H9 (cell line): Measurements from ENCODE around the gene LHFPL2. TPM values are rescaled to one million over a fixed set of nuclear protein-coding genes. Genes with fewer than 3 reads are reported as not detected.

Experiments used
- DNase-seq: peaks from one replicate; pipeline ENCODE4 v3.0.0-alpha.2; 2017
- H2AFZ ChIP-seq: one replicate; pipeline ENCODE4 v1.6.1; 2013; ENCODE audit warnings: mild to moderate bottlenecking, low read length, control low read depth, moderate library complexity
- H2AK5ac ChIP-seq: 2 replicates; pipeline ENCODE4 v1.6.1; 2013; ENCODE audit warnings: low read length, control low read depth, mixed read lengths; ENCODE audit not compliant: insufficient read length
- H2BK120ac ChIP-seq: one replicate; pipeline ENCODE4 v1.6.1; 2013; ENCODE audit warnings: low read depth, mild to moderate bottlenecking, low read length, control low read depth, inconsistent platforms; ENCODE audit not compliant: poor library complexity, severe bottlenecking
- H2BK12ac ChIP-seq: 2 replicates; pipeline ENCODE4 v1.6.1; 2013; ENCODE audit warnings: low read length, control low read depth, mixed read lengths, low read depth; ENCODE audit not compliant: insufficient read length
- H2BK15ac ChIP-seq: 2 replicates; pipeline ENCODE4 v1.6.1; 2013; ENCODE audit warnings: low read depth, low read length, control low read depth
- H2BK20ac ChIP-seq: one replicate; pipeline ENCODE4 v1.6.1; 2013; ENCODE audit warnings: low read depth, mild to moderate bottlenecking, low read length, control low read depth, inconsistent platforms; ENCODE audit not compliant: poor library complexity, severe bottlenecking
- H2BK5ac ChIP-seq: 2 replicates; pipeline ENCODE4 v1.6.1; 2013; ENCODE audit warnings: low read length, control low read depth, mixed read lengths; ENCODE audit not compliant: insufficient read length
- H3K14ac ChIP-seq: 2 replicates; pipeline ENCODE4 v1.6.1; 2013; ENCODE audit warnings: low read length, control low read depth; ENCODE audit not compliant: insufficient read depth
- H3K18ac ChIP-seq: 2 replicates; pipeline ENCODE4 v1.6.1; 2013; ENCODE audit warnings: low read depth, mild to moderate bottlenecking, mixed read lengths, low read length, control low read depth; ENCODE audit not compliant: insufficient read length
- H3K23ac ChIP-seq: 2 replicates; pipeline ENCODE4 v1.6.1; 2013; ENCODE audit warnings: low read length, control low read depth, mixed read lengths, low read depth; ENCODE audit not compliant: insufficient read length
- H3K23me2 ChIP-seq: 2 replicates; pipeline ENCODE4 v1.6.1; 2013; ENCODE audit warnings: low read depth, mild to moderate bottlenecking, mixed read lengths, low read length, control low read depth; ENCODE audit not compliant: insufficient read length, poor library complexity, severe bottlenecking
- H3K27ac ChIP-seq: 2 replicates; pipeline ENCODE4 v1.5.1; 2013; ENCODE audit warnings: low read length, control low read depth, mixed read lengths, low read depth; ENCODE audit not compliant: insufficient read length
- H3K27me3 ChIP-seq: 2 replicates; pipeline ENCODE4 v1.6.1; 2013; ENCODE audit warnings: low read length, control low read depth, inconsistent platforms; ENCODE audit not compliant: insufficient read depth
- H3K4ac ChIP-seq: 2 replicates; pipeline ENCODE4 v1.6.1; 2013; ENCODE audit warnings: low read depth, mild to moderate bottlenecking, control low read depth, inconsistent platforms, low read length, moderate library complexity
- H3K4me1 ChIP-seq: 2 replicates; pipeline ENCODE4 v1.6.1; 2013; ENCODE audit warnings: low read length, control low read depth, inconsistent platforms; ENCODE audit not compliant: insufficient read depth
- H3K4me2 ChIP-seq: 2 replicates; pipeline ENCODE4 v1.6.1; 2013; ENCODE audit warnings: low read length, control low read depth, mixed read lengths; ENCODE audit not compliant: insufficient read length, insufficient read depth
- H3K56ac ChIP-seq: 2 replicates; pipeline ENCODE4 v1.6.1; 2013; ENCODE audit warnings: low read depth, mild to moderate bottlenecking, mixed read lengths, low read length, control low read depth; ENCODE audit not compliant: insufficient read length
- H3K79me1 ChIP-seq: 2 replicates; pipeline ENCODE4 v1.6.1; 2013; ENCODE audit warnings: low read depth, mild to moderate bottlenecking, moderate library complexity, low read length, control low read depth, inconsistent platforms; ENCODE audit not compliant: insufficient read depth, poor library complexity, severe bottlenecking
- H3K79me2 ChIP-seq: 2 replicates; pipeline ENCODE4 v1.6.1; 2013; ENCODE audit warnings: low read length, control low read depth, inconsistent platforms; ENCODE audit not compliant: insufficient read depth
- H3K9ac ChIP-seq: 2 replicates; pipeline ENCODE4 v1.6.1; 2013; ENCODE audit warnings: low read length, control low read depth, mixed read lengths; ENCODE audit not compliant: insufficient read length; ENCODE audit errors: extremely low read depth
- H3K9me3 ChIP-seq: one replicate; pipeline ENCODE4 v1.6.1; 2013; ENCODE audit warnings: low read depth, low read length, inconsistent platforms; ENCODE audit not compliant: control insufficient read depth
- H3T11ph ChIP-seq: one replicate; pipeline ENCODE4 v1.6.1; 2013; ENCODE audit warnings: mild to moderate bottlenecking, low read length, control low read depth, inconsistent platforms
- H4K20me1 ChIP-seq: one replicate; pipeline ENCODE4 v1.6.1; 2013; ENCODE audit not compliant: control insufficient read depth, insufficient read length, insufficient read depth
- H4K5ac ChIP-seq: 2 replicates; pipeline ENCODE4 v1.6.1; 2013; ENCODE audit warnings: low read depth, mild to moderate bottlenecking, mixed read lengths, low read length, control low read depth; ENCODE audit not compliant: insufficient read length
- H4K8ac ChIP-seq: replicated peaks from 2 replicates; pipeline ENCODE4 v1.6.1; 2013; ENCODE audit warnings: low read length, control low read depth, mixed read lengths, low read depth; ENCODE audit not compliant: insufficient read length
- H4K91ac ChIP-seq: 2 replicates; pipeline ENCODE4 v1.6.1; 2013; ENCODE audit warnings: low read depth, mild to moderate bottlenecking, moderate library complexity, mixed read lengths, low read length, control low read depth; ENCODE audit not compliant: insufficient read length
- H3K27ac Mint-ChIP-seq, 3 experiments: 2 replicates in 2 of 3; 3 replicates in 1 of 3; pipeline ENCODE4 v1.8.0; 2020 to 2021; ENCODE audit warnings: mixed read lengths in 3 of 3, mild to moderate bottlenecking in 1 of 3, moderate library complexity in 1 of 3
- H3K27me3 Mint-ChIP-seq: 2 replicates; pipeline ENCODE4 v1.8.0; 2021; ENCODE audit warnings: low read depth, mild to moderate bottlenecking, moderate library complexity, mixed read lengths
- H3K36me3 Mint-ChIP-seq, 3 experiments: 2 replicates in 2 of 3; 3 replicates in 1 of 3; pipeline ENCODE4 v1.8.0; 2020 to 2021; ENCODE audit warnings: low read depth in 3 of 3, mixed read lengths in 3 of 3; ENCODE audit not compliant: insufficient read depth in 1 of 3
- H3K4me1 Mint-ChIP-seq, 2 experiments: 2 replicates each; pipeline ENCODE4 v1.8.0; 2020; ENCODE audit warnings: mixed read lengths in 2 of 2
- H3K4me3 Mint-ChIP-seq, 2 experiments: 2 replicates in 1 of 2; 3 replicates in 1 of 2; pipeline ENCODE4 v1.8.0; 2020 to 2021; ENCODE audit warnings: mild to moderate bottlenecking in 2 of 2, mixed read lengths in 2 of 2, moderate library complexity in 1 of 2
- H3K9me3 Mint-ChIP-seq, 2 experiments: 2 replicates in 1 of 2; 3 replicates in 1 of 2; pipeline ENCODE4 v1.8.0; 2020; ENCODE audit warnings: mild to moderate bottlenecking in 2 of 2, mixed read lengths in 2 of 2, moderate library complexity in 1 of 2
- WGBS: extraction: QIAGEN DNeasy Blood & Tissue Kit; methylation state at CpG from one replicate; pipeline ENCODE4 v1.1.7; 2013; ENCODE audit warnings: missing lambda C conversion rate, low lambda C conversion rate, mixed read lengths; ENCODE audit not compliant: insufficient read length; ENCODE audit errors: extremely low coverage; 5-methylcytosine and 5-hydroxymethylcytosine counted together
- total RNA-seq: library from RNA; stranded (reverse); gene quantifications from 2 replicates; pipeline ENCODE4 v1.2.1, GENCODE V29; 2021
- TF ChIP-seq, protein P1 (sequence below): fragments of 200-600 bp; sonication (generic); conservative IDR thresholded peaks from 3 replicates; pipeline ENCODE4 v1.8.0; 2021; ENCODE audit warnings: antibody characterized with exemption, mild to moderate bottlenecking

The LHFPL2 gene
- total RNA-seq, 1 experiment from 2014 or later, result 26.3 TPM

- no peaks in the 10 kb centered on the region for H3K27me3 ChIP-seq
- H2BK20ac ChIP-seq, result no peak overlapping the region
- no peak overlapping the region for H3K14ac ChIP-seq
- H2BK15ac ChIP-seq, result no peak overlapping the region
- H2AFZ ChIP-seq, result no peak overlapping the region
- no peak overlapping the region for H3K27ac Mint-ChIP-seq
- no peak overlapping the region for H2BK5ac ChIP-seq
- H3K23ac ChIP-seq, result no peak overlapping the region
- peaks cover 0 to 11% (median 0%) of the 10 kb centered on the region in 3 experiments; a peak in 3 of 7 replicates for H3K36me3 Mint-ChIP-seq
- TF ChIP-seq, protein P1, sequence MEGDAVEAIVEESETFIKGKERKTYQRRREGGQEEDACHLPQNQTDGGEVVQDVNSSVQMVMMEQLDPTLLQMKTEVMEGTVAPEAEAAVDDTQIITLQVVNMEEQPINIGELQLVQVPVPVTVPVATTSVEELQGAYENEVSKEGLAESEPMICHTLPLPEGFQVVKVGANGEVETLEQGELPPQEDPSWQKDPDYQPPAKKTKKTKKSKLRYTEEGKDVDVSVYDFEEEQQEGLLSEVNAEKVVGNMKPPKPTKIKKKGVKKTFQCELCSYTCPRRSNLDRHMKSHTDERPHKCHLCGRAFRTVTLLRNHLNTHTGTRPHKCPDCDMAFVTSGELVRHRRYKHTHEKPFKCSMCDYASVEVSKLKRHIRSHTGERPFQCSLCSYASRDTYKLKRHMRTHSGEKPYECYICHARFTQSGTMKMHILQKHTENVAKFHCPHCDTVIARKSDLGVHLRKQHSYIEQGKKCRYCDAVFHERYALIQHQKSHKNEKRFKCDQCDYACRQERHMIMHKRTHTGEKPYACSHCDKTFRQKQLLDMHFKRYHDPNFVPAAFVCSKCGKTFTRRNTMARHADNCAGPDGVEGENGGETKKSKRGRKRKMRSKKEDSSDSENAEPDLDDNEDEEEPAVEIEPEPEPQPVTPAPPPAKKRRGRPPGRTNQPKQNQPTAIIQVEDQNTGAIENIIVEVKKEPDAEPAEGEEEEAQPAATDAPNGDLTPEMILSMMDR, result no peak
- H3K9ac ChIP-seq, result no peak overlapping the region
- H4K91ac ChIP-seq, result no peak overlapping the region
- H3K56ac ChIP-seq, result no peak overlapping the region
- H4K20me1 ChIP-seq, result no peaks in the 10 kb centered on the region
- no peak overlapping the region for H3K27ac ChIP-seq
- H2AK5ac ChIP-seq, result no peak overlapping the region
- no peak for DNase-seq
- WGBS, result no CpG with 5 or more reads among the region's 2 CpGs
- H3T11ph ChIP-seq, result no peak overlapping the region
- peaks cover 11 to 15% of the 10 kb centered on the region in 2 experiments for H3K4me1 Mint-ChIP-seq
- no peaks in the 10 kb centered on the region for H3K79me1 ChIP-seq
- no peaks in the 10 kb centered on the region; the same call in 1 of the 2 replicates for H3K27me3 Mint-ChIP-seq
- H3K18ac ChIP-seq, result no peak overlapping the region
- H3K4me3 Mint-ChIP-seq, result no peak overlapping the region
- no peak overlapping the region for H3K4ac ChIP-seq
- no peaks in the 10 kb centered on the region for H3K9me3 Mint-ChIP-seq
- no peak overlapping the region for H2BK120ac ChIP-seq
- H4K5ac ChIP-seq, result no peak overlapping the region
- H3K23me2 ChIP-seq, result no peaks in the 10 kb centered on the region
- no peaks in the 10 kb centered on the region; the same call in 1 of the 2 replicates for H3K79me2 ChIP-seq
- no peak overlapping the region for H3K4me2 ChIP-seq
- peaks cover 4% of the 10 kb centered on the region; the same call in 1 of the 2 replicates for H3K4me1 ChIP-seq
- no peaks in the 10 kb centered on the region for H3K9me3 ChIP-seq
- no peak overlapping the region for H2BK12ac ChIP-seq
- no peak overlapping the region for H4K8ac ChIP-seq
Measured at GRCh38 chr5:78521455-78521854, 127.1 kb downstream of the LHFPL2 start.
